HG02943 (cell line): ENCODE measurements around the gene ARSB.

Experiments used
- ATAC-seq: cut with Tn5 transposase; IDR thresholded peaks from one replicate; pipeline ENCODE4 v1.9.1; 2021; ENCODE audit warnings: mild to moderate bottlenecking, low read depth, moderate library complexity; ENCODE audit not compliant: unreplicated experiment

ARSB gene

DNA sequence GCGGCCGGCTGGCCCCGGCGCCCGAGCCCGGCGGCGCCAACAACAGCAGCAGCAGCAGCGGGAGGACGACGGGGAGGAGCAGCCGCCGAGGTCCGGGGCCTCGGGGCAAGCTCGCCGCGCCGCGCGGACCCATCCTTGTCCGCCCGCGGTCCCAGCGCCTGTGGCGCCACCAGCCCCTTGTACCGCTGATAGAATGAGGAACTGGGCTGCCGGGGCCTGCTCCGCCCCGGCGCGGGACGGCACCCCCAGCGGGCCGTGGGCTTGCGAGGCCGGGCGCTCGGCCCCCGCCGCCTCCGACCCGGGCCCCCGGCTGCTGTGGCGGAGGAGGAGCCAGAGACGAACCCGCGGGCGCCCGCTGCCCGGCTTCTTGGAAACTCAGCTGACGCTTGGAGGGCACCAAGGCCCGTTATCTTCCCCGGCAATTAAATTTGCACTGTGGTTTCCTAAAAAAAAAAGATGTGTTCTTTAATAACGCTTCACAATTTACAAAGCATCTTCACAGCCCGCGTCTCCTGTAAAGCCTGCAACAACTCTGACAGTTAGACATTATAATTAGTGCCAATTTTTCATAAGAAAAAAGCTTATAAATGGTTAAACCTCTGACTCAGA, at the start of gene ARSB:
TSS of gene ARSB (minus strand) at position 195 of the 609 bp plus-strand sequence. CDS start at position 133, 62 bp downstream.
- peak; percentile 35 for ATAC-seq

DNA sequence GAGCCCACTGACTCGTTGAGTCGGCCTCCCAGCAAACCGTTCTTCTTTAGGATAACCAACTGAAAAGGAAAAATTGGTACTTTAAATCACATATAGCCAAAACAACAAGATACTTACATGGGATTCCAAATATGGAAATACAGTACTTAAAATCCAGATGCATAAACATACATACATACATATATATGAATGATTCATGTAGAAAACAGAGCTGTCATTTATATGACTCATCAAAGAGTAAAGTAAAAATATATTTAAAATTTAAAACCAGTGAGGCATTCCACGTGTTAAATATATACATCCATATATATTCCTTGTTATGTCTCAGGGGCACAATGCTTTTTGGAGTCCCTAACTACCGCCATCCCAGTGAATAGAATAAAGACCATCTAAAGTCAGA, 47.7 kb upstream of the ARSB start:
- ATAC-seq, result no peak

DNA sequence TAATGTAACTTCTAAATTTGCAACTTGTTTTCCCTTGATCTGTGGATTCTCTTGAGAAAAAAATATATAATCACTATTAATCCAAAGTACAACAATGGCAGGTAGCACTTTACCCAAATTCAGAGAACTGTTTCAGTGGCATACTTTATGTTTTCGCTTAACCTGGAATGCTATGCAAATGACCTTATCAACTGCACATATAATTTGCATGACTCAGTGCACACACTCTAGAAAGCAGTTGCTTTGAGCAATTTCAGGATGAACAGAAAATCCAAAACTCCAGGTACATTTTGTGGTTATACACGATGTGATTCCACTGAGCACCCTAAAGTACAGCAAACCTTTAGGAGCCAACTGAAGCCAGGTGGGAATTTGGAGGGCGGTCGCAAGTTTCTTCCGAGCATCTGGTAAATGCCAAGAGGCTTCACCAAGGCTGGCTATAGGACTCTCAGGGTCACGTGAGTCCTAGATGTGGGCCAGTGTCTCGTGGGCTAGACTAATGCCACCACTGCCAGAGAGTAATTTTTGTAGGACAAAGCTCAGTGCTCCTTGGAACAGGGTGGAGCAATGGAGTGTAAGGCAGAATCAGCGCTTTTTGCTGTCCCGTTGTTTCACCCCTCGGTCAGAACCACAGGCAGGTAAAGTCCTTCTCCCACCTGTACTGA, 47.1 kb upstream of the ARSB start:
- no peak for ATAC-seq

DNA sequence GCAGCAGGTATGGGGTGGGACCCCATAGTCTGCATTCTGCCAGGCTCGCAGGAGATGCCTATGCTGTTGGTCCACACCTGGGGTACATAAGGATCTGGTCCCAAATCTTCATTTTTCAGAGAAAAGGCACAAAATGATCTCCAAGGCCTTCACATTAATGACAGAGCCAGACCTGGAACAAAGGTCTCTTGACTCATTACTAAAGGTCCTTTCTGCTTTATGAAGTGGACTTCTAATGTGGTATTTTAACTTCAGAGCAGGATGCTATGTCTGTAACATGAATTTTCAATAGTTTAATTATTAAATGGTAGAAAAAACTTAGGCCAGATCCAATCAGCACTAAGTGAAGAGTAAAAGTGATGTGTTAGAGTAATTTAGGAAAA, 46.4 kb upstream of the ARSB start:
- no peak for ATAC-seq

GRCh38 chr5:79030663-79031484, 45.8 kb upstream of the ARSB start:
- ATAC-seq, result no peak

- ATAC-seq, result no peak
These were observed 40.0 kb upstream of the ARSB start for GRCh38 chr5:79025054-79025472.

DNA sequence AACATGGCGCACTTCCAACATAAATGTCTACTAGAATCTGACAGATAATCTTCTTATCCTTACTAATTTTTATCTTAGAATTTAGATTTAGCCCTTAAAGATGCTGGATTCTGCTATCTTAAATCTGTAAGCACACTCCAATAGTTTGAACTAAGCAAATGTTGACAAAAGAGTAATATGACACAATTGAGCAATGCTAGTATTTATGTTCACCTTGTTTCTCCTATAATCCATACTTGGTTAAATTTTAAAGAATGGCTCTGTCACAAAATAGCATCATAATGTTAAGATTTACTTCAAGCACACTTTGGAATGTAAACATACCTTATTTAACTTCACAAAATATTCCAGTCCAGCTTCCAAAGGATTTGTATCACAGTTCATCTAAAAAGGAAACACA, 38.8 kb upstream of the ARSB start:
- no peak for ATAC-seq

DNA sequence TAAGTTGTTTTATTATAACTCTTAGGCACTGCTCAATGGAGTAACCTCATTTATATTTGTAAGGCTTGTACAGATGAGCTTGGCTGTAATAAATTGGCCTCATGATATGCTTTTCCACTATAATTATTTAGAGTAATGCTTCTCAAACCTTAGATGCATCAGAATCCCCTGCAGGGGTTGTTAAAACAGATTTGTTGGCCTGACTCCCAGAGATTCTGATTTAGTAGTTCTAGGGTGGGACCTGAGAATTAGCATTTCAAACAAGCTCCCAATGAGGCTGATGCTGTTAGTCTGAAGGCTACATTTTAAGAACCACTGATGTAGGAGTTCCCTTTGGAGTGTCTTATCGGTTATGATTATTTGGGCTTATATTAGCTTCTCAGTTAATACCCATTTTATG, 38.2 kb upstream of the ARSB start:
- no peak for ATAC-seq

GRCh38 chr5:79022771-79023170, 37.7 kb upstream of the ARSB start:
- no peak for ATAC-seq

DNA sequence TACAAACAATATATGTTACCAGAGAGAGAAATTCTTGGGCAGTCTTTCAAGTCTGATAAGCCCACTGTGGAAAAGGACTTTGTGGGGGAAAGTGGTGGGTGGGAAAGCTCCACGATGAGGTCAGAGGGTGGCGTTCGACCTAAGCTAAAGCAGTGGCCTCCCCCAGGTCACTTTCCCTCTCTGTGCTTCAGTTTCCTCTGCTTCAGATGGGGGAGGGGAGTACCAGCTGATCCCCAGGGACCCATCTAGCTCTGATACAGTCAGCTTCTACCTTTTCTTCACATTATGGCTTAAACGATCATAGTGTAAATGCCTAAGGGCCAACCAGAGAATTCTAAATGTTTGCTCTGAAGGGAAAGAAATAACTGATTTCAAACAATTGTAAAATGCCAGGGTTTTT, 36.6 kb upstream of the ARSB start:
- ATAC-seq, result no peak

DNA sequence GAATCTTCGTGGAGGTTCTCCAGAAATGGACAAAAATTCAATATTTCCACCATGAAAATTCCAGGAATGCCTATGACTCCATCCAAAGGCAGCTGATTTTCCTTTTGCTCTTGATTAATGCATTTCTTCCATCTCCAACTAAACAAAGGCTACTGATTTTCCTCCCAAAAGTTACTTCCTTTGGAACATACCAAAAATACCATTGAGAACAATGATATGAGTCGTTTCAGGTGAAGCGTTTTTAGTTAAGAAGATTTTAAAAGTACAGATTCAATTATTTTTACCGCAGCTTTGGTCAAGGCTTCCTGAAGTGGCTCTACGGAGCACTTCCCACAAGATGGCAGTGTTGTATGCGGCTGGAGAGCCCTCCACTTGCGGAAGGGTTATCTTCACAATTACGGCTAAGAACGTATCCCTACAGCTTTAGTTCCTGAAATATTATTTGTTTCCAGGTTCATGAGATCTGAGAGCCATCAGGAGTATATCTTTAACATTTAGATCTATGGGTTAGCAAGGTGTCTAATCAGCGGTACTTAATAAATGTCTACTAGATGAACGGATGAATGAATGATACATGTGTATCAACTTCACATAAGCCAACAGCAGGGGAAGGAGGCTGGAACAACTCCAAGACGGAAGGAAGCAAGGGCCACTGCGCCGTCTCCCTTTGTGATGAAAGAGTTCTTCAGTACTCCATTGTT, 35.9 kb upstream of the ARSB start:
- ATAC-seq, result no peak

- ATAC-seq, result no peak
These were observed 29.5 kb upstream of the ARSB start for GRCh38 chr5:79014631-79015030.

GRCh38 chr5:79011869-79012268, 26.8 kb upstream of the ARSB start:
- ATAC-seq, result no peak

DNA sequence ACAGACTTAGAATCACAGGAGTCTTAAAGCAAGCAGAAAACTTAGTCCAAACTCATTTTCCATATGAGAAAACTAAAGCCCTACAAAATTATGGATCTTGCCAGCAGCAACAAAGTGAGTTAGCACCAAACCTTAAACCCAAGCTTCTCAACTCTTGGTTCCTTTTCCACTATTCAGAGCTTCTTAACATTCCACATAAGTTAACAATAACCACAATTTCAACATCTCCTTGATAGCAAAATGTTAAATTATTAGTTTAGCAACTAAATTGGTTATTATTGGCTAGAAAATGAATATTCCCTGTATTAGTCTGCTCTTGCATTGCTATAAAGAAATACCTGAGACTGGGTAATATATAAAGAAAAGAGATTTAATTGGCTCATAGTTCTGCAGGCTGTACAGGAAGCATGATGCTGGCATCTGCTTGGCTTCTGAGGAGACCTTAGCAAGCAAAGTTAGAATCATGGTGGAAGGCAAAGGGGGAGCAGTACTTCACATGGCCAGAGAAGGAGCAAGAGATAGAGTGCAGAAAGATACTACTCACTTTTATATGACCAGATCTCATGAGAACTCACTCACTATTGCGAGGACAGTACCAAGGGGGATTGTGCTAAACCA, 26.2 kb upstream of the ARSB start:
- ATAC-seq, result no peak

GRCh38 chr5:79008362-79008761, 23.3 kb upstream of the ARSB start:
- no peak for ATAC-seq

GRCh38 chr5:79007872-79008271, 22.8 kb upstream of the ARSB start:
- ATAC-seq, result no peak

- ATAC-seq, result no peak
These were observed 21.0 kb upstream of the ARSB start for GRCh38 chr5:79005936-79006631.

GRCh38 chr5:79005151-79005550, 20.0 kb upstream of the ARSB start:
- ATAC-seq, result no peak

- ATAC-seq, result no peak
These were observed 17.3 kb upstream of the ARSB start for GRCh38 chr5:79002374-79002773.

- no peak for ATAC-seq
These were observed 16.4 kb upstream of the ARSB start for GRCh38 chr5:79001471-79001870.
